HepG2 (cell line): ENCODE measurements around the gene ACTL8. TPM values are rescaled to one million over a fixed set of nuclear protein-coding genes. Genes with fewer than 3 reads are reported as not detected.

Source experiments
- DR1 ChIP-seq: sonication (generic); formaldehyde crosslinking; IDR thresholded peaks from 2 replicates; pipeline ENCODE4 v1.8.0; 2021; ENCODE audit warnings: mild to moderate bottlenecking, missing genetic modification reagents, inconsistent platforms
- ETV5 ChIP-seq: IDR thresholded peaks from 2 replicates; pipeline ENCODE4 v1.6.1; 2018; ENCODE audit warnings: missing biosample characterization, missing genetic modification reagents, inconsistent platforms, borderline replicate concordance
- HBP1 ChIP-seq: IDR thresholded peaks from 2 replicates; pipeline ENCODE4 v1.6.1; 2016; ENCODE audit warnings: low read depth, control low read depth
- HNF1A ChIP-seq, 2 experiments: sonication (generic) in 1 of 2; formaldehyde crosslinking in 1 of 2; IDR thresholded peaks; 2 replicates each; pipeline versions ENCODE4 v1.4.0 to v1.6.1; 2016 to 2020; ENCODE audit warnings: borderline replicate concordance in 1 of 2, low read depth in 1 of 2, mild to moderate bottlenecking in 1 of 2, missing genetic modification reagents in 1 of 2
- KLF15 ChIP-seq: sonication (generic); formaldehyde crosslinking; IDR thresholded peaks from 2 replicates; pipeline ENCODE4 v1.8.1; 2023; ENCODE audit warnings: borderline replicate concordance, mild to moderate bottlenecking, inconsistent platforms, missing genetic modification reagents, mixed read lengths
- KMT2A ChIP-seq: sonication (generic); formaldehyde crosslinking; IDR thresholded peaks from 2 replicates; pipeline ENCODE4 v1.4.0; 2020; ENCODE audit warnings: missing genetic modification reagents
- NFKB2 ChIP-seq: sonication (generic); formaldehyde crosslinking; IDR thresholded peaks from 2 replicates; pipeline ENCODE4 v1.4.0; 2020; ENCODE audit warnings: missing genetic modification reagents, borderline replicate concordance
- SMC3 ChIP-seq: IDR thresholded peaks from 2 replicates; pipeline ENCODE4 v1.6.1; 2011; ENCODE audit warnings: low read length, improper control_type of control experiment
- SRY ChIP-seq: sonication (generic); formaldehyde crosslinking; IDR thresholded peaks from 2 replicates; pipeline ENCODE4 v1.8.0; 2022; ENCODE audit warnings: mild to moderate bottlenecking, missing genetic modification reagents
- SYNCRIP ChIP-seq: fragments of 200-400 bp; formaldehyde crosslinking; IDR thresholded peaks from 2 replicates; pipeline ENCODE4 v1.6.1; 2018; ENCODE audit warnings: mild to moderate bottlenecking, low read depth, low read length; ENCODE audit not compliant: insufficient read depth
- U2AF1 ChIP-seq: fragments of 200-400 bp; formaldehyde crosslinking; optimal IDR thresholded peaks from 2 replicates; pipeline ENCODE3; 2017; ENCODE audit warnings: mild to moderate bottlenecking, low read depth, low read length
- ZFP36L1 ChIP-seq: sonication (generic); formaldehyde crosslinking; IDR thresholded peaks from 2 replicates; pipeline ENCODE4 v1.8.0; 2022; ENCODE audit warnings: mild to moderate bottlenecking, missing genetic modification reagents, moderate library complexity
- ZFP82 ChIP-seq: sonication (generic); formaldehyde crosslinking; IDR thresholded peaks from 2 replicates; pipeline ENCODE4 v1.5.1; 2020; ENCODE audit warnings: mild to moderate bottlenecking, missing genetic modification reagents, borderline replicate concordance
- ZNF562 ChIP-seq: sonication (generic); formaldehyde crosslinking; IDR thresholded peaks from 2 replicates; pipeline ENCODE4 v1.8.0; 2022; ENCODE audit warnings: missing genetic modification reagents, borderline replicate concordance
- ZNF615 ChIP-seq: sonication (generic); formaldehyde crosslinking; IDR thresholded peaks from 2 replicates; pipeline ENCODE4 v1.5.0; 2020; ENCODE audit warnings: mild to moderate bottlenecking, missing genetic modification reagents, borderline replicate concordance
- ZNF891 ChIP-seq: sonication (generic); formaldehyde crosslinking; IDR thresholded peaks from 2 replicates; pipeline ENCODE4 v1.5.0; 2020; ENCODE audit warnings: mild to moderate bottlenecking, missing genetic modification reagents
- polyA plus RNA-seq, 8 experiments: library from polyadenylated mRNA; depleted of rRNA in 3 of 8; stranded (reverse) in 7 of 8; unstranded in 1 of 8; fragments of >200 nt; fragmentation: Illumina TruSeq in 4 of 8; extraction: Trizol in 4 of 8; gene quantifications; 2 replicates each; pipeline versions ENCODE4 v1.2.1 to v1.2.3, GENCODE V29; 2011 to 2016; ENCODE audit warnings: low read depth in 4 of 8, missing spikeins in 1 of 8, mixed read lengths in 1 of 8; ENCODE audit not compliant: insufficient read depth in 1 of 8
- total RNA-seq, 5 experiments: library from RNA; depleted of rRNA; stranded (reverse); fragments of >200 nt; fragmentation: Illumina TruSeq; extraction: Trizol; gene quantifications; 2 replicates each; pipeline ENCODE4 v1.2.3, GENCODE V29; 2016; ENCODE audit warnings: low read depth in 1 of 5
- TF ChIP-seq, protein P1 (sequence below): sonication (generic); formaldehyde crosslinking; IDR thresholded peaks from 2 replicates; pipeline ENCODE4 v1.5.0; 2020; ENCODE audit warnings: mild to moderate bottlenecking, missing genetic modification reagents
- TF ChIP-seq, protein P2 (sequence below): sonication (generic); formaldehyde crosslinking; conservative IDR thresholded peaks from 2 replicates; pipeline ENCODE4 v1.4.0; 2020; ENCODE audit warnings: mild to moderate bottlenecking, missing genetic modification reagents, moderate library complexity

Gene ACTL8
- total and polyA plus RNA-seq, 2 of the 13 experiments (the other 11 are each of a cell fraction or from before 2014, with no cell fraction given): 0.09 to 0.64 TPM

- peak; percentile 25; the same call in 1 of the 2 replicates for TF ChIP-seq HNF1A (IDR thresholded peaks at IDR 0.05; ENCODE audit: low read depth)
- TF ChIP-seq HNF1A (CRISPR knock-in tag; IDR thresholded peaks at IDR 0.05; ENCODE audit: borderline replicate concordance): peak; percentile 32; the same call in 1 of the 2 replicates
- no peak for TF ChIP-seq DR1
- no peak for TF ChIP-seq NFKB2 (CRISPR knock-in tag)
- no peak for TF ChIP-seq SYNCRIP
- TF ChIP-seq U2AF1: no peak
- no peak for TF ChIP-seq ETV5 (CRISPR knock-in tag)
- TF ChIP-seq, protein P1, sequence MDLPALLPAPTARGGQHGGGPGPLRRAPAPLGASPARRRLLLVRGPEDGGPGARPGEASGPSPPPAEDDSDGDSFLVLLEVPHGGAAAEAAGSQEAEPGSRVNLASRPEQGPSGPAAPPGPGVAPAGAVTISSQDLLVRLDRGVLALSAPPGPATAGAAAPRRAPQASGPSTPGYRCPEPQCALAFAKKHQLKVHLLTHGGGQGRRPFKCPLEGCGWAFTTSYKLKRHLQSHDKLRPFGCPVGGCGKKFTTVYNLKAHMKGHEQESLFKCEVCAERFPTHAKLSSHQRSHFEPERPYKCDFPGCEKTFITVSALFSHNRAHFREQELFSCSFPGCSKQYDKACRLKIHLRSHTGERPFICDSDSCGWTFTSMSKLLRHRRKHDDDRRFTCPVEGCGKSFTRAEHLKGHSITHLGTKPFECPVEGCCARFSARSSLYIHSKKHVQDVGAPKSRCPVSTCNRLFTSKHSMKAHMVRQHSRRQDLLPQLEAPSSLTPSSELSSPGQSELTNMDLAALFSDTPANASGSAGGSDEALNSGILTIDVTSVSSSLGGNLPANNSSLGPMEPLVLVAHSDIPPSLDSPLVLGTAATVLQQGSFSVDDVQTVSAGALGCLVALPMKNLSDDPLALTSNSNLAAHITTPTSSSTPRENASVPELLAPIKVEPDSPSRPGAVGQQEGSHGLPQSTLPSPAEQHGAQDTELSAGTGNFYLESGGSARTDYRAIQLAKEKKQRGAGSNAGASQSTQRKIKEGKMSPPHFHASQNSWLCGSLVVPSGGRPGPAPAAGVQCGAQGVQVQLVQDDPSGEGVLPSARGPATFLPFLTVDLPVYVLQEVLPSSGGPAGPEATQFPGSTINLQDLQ (CRISPR knock-in tag): no peak
- TF ChIP-seq ZFP82: no peak
- TF ChIP-seq, protein P2, sequence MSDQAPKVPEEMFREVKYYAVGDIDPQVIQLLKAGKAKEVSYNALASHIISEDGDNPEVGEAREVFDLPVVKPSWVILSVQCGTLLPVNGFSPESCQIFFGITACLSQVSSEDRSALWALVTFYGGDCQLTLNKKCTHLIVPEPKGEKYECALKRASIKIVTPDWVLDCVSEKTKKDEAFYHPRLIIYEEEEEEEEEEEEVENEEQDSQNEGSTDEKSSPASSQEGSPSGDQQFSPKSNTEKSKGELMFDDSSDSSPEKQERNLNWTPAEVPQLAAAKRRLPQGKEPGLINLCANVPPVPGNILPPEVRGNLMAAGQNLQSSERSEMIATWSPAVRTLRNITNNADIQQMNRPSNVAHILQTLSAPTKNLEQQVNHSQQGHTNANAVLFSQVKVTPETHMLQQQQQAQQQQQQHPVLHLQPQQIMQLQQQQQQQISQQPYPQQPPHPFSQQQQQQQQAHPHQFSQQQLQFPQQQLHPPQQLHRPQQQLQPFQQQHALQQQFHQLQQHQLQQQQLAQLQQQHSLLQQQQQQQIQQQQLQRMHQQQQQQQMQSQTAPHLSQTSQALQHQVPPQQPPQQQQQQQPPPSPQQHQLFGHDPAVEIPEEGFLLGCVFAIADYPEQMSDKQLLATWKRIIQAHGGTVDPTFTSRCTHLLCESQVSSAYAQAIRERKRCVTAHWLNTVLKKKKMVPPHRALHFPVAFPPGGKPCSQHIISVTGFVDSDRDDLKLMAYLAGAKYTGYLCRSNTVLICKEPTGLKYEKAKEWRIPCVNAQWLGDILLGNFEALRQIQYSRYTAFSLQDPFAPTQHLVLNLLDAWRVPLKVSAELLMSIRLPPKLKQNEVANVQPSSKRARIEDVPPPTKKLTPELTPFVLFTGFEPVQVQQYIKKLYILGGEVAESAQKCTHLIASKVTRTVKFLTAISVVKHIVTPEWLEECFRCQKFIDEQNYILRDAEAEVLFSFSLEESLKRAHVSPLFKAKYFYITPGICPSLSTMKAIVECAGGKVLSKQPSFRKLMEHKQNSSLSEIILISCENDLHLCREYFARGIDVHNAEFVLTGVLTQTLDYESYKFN (CRISPR knock-in tag): peak; percentile 32; the same call in 1 of the 2 replicates
- no peak for TF ChIP-seq ZFP36L1 (CRISPR knock-in tag)
- no peak for TF ChIP-seq KLF15 (CRISPR knock-in tag)
- no peak for TF ChIP-seq SMC3
- TF ChIP-seq KMT2A (CRISPR knock-in tag): no peak
- TF ChIP-seq SRY (CRISPR knock-in tag): no peak
- TF ChIP-seq ZNF891 (CRISPR knock-in tag): no peak
- TF ChIP-seq HBP1 (CRISPR knock-in tag): no peak
- TF ChIP-seq ZNF615: no peak
- no peak for TF ChIP-seq ZNF562 (CRISPR knock-in tag)
These were observed 102.0 kb downstream of the ACTL8 start (continued) for GRCh38 chr1:17857109-17857499.
